Liver (tissue), 3 donors: ENCODE data around the gene HES3.

Source experiments
- GABPA ChIP-seq, 2 donors: IDR thresholded peaks in 1 of 2; conservative IDR thresholded peaks in 1 of 2; 2 replicates each; pipeline ENCODE4 v1.6.1; 2016; ENCODE audit warnings: antibody characterized with exemption in 2 of 2, mild to moderate bottlenecking in 1 of 2, moderate library complexity in 1 of 2
- JUND ChIP-seq, 2 donors: IDR thresholded peaks; 2 replicates each; pipeline ENCODE4 v1.6.1; 2016; ENCODE audit warnings: antibody characterized with exemption in 2 of 2
- RXRA ChIP-seq, 2 donors: IDR thresholded peaks; 2 replicates each; pipeline ENCODE4 v1.6.1; 2017 to 2018; ENCODE audit warnings: antibody characterized with exemption in 2 of 2, mild to moderate bottlenecking in 1 of 2
- TAF1 ChIP-seq: conservative IDR thresholded peaks from 2 replicates; pipeline ENCODE4 v1.6.1; 2016; ENCODE audit warnings: antibody characterized with exemption, mild to moderate bottlenecking
- TF ChIP-seq, protein P1 (sequence below): fragments of 150-350 bp; IDR thresholded peaks from 2 replicates; pipeline ENCODE4 v1.5.1; 2017; ENCODE audit warnings: improper control_type of control experiment, low read depth, low read length; ENCODE audit not compliant: missing input control
- TF ChIP-seq, protein P2 (sequence below): IDR thresholded peaks from 2 replicates; pipeline ENCODE4 v1.6.1; 2016; ENCODE audit warnings: antibody characterized with exemption
- donor health status: healthy.
- donor health status: healthy.

DNA sequence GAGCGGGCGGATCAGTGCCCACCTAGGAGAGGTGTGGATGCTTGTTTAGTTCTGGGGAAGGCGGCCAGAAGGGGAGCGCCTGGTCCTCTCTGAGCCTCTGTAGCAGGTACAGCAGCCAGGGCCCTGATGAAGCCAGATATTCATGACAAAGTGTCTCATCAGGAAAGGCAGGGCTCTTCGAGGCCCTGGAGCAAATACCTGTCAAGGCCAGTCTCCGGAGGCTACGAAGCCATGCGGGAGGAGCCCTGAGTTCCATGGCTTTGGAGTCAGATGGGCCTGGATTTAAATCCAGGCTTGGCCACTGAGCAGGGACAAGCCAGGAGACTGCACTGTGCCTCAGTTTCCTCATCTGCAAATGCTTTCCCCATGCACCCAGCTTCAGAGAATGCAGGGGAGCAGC, 42.3 kb downstream of the HES3 start:
- TF ChIP-seq GABPA (IDR thresholded peaks at IDR 0.05 in 1 of 2, conservative IDR thresholded peaks at IDR 0.05 in 1 of 2) = no peak
- TF ChIP-seq, protein P1, sequence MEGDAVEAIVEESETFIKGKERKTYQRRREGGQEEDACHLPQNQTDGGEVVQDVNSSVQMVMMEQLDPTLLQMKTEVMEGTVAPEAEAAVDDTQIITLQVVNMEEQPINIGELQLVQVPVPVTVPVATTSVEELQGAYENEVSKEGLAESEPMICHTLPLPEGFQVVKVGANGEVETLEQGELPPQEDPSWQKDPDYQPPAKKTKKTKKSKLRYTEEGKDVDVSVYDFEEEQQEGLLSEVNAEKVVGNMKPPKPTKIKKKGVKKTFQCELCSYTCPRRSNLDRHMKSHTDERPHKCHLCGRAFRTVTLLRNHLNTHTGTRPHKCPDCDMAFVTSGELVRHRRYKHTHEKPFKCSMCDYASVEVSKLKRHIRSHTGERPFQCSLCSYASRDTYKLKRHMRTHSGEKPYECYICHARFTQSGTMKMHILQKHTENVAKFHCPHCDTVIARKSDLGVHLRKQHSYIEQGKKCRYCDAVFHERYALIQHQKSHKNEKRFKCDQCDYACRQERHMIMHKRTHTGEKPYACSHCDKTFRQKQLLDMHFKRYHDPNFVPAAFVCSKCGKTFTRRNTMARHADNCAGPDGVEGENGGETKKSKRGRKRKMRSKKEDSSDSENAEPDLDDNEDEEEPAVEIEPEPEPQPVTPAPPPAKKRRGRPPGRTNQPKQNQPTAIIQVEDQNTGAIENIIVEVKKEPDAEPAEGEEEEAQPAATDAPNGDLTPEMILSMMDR = no peak
- no peak for TF ChIP-seq JUND (IDR thresholded peaks at IDR 0.05)
- TF ChIP-seq RXRA (IDR thresholded peaks at IDR 0.05) = no peak
- no peak for TF ChIP-seq TAF1
- TF ChIP-seq, protein P2, sequence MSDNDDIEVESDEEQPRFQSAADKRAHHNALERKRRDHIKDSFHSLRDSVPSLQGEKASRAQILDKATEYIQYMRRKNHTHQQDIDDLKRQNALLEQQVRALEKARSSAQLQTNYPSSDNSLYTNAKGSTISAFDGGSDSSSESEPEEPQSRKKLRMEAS = no peak
